H9 (cell line): ENCODE measurements around the gene UVSSA. TPM values are rescaled to one million over a fixed set of nuclear protein-coding genes. Genes with fewer than 3 reads are reported as not detected.
A peak's percentile ranks its signal among the peaks of the same experiment; 100 is the strongest.

Experiments used
- DNase-seq: peaks from one replicate; pipeline ENCODE4 v3.0.0-alpha.2; 2017
- H2AFZ ChIP-seq: one replicate; pipeline ENCODE4 v1.6.1; 2013; ENCODE audit warnings: mild to moderate bottlenecking, low read length, control low read depth, moderate library complexity
- H2AK5ac ChIP-seq: 2 replicates; pipeline ENCODE4 v1.6.1; 2013; ENCODE audit warnings: low read length, control low read depth, mixed read lengths; ENCODE audit not compliant: insufficient read length
- H2BK120ac ChIP-seq: one replicate; pipeline ENCODE4 v1.6.1; 2013; ENCODE audit warnings: low read depth, mild to moderate bottlenecking, low read length, control low read depth, inconsistent platforms; ENCODE audit not compliant: poor library complexity, severe bottlenecking
- H2BK12ac ChIP-seq: 2 replicates; pipeline ENCODE4 v1.6.1; 2013; ENCODE audit warnings: low read length, control low read depth, mixed read lengths, low read depth; ENCODE audit not compliant: insufficient read length
- H2BK15ac ChIP-seq: 2 replicates; pipeline ENCODE4 v1.6.1; 2013; ENCODE audit warnings: low read depth, low read length, control low read depth
- H2BK20ac ChIP-seq: one replicate; pipeline ENCODE4 v1.6.1; 2013; ENCODE audit warnings: low read depth, mild to moderate bottlenecking, low read length, control low read depth, inconsistent platforms; ENCODE audit not compliant: poor library complexity, severe bottlenecking
- H2BK5ac ChIP-seq: 2 replicates; pipeline ENCODE4 v1.6.1; 2013; ENCODE audit warnings: low read length, control low read depth, mixed read lengths; ENCODE audit not compliant: insufficient read length
- H3K14ac ChIP-seq: 2 replicates; pipeline ENCODE4 v1.6.1; 2013; ENCODE audit warnings: low read length, control low read depth; ENCODE audit not compliant: insufficient read depth
- H3K18ac ChIP-seq: 2 replicates; pipeline ENCODE4 v1.6.1; 2013; ENCODE audit warnings: low read depth, mild to moderate bottlenecking, mixed read lengths, low read length, control low read depth; ENCODE audit not compliant: insufficient read length
- H3K23ac ChIP-seq: 2 replicates; pipeline ENCODE4 v1.6.1; 2013; ENCODE audit warnings: low read length, control low read depth, mixed read lengths, low read depth; ENCODE audit not compliant: insufficient read length
- H3K23me2 ChIP-seq: 2 replicates; pipeline ENCODE4 v1.6.1; 2013; ENCODE audit warnings: low read depth, mild to moderate bottlenecking, mixed read lengths, low read length, control low read depth; ENCODE audit not compliant: insufficient read length, poor library complexity, severe bottlenecking
- H3K27ac ChIP-seq: 2 replicates; pipeline ENCODE4 v1.5.1; 2013; ENCODE audit warnings: low read length, control low read depth, mixed read lengths, low read depth; ENCODE audit not compliant: insufficient read length
- H3K27me3 ChIP-seq: 2 replicates; pipeline ENCODE4 v1.6.1; 2013; ENCODE audit warnings: low read length, control low read depth, inconsistent platforms; ENCODE audit not compliant: insufficient read depth
- H3K4ac ChIP-seq: 2 replicates; pipeline ENCODE4 v1.6.1; 2013; ENCODE audit warnings: low read depth, mild to moderate bottlenecking, control low read depth, inconsistent platforms, low read length, moderate library complexity
- H3K4me1 ChIP-seq: 2 replicates; pipeline ENCODE4 v1.6.1; 2013; ENCODE audit warnings: low read length, control low read depth, inconsistent platforms; ENCODE audit not compliant: insufficient read depth
- H3K4me2 ChIP-seq: 2 replicates; pipeline ENCODE4 v1.6.1; 2013; ENCODE audit warnings: low read length, control low read depth, mixed read lengths; ENCODE audit not compliant: insufficient read length, insufficient read depth
- H3K56ac ChIP-seq: 2 replicates; pipeline ENCODE4 v1.6.1; 2013; ENCODE audit warnings: low read depth, mild to moderate bottlenecking, mixed read lengths, low read length, control low read depth; ENCODE audit not compliant: insufficient read length
- H3K79me1 ChIP-seq: 2 replicates; pipeline ENCODE4 v1.6.1; 2013; ENCODE audit warnings: low read depth, mild to moderate bottlenecking, moderate library complexity, low read length, control low read depth, inconsistent platforms; ENCODE audit not compliant: insufficient read depth, poor library complexity, severe bottlenecking
- H3K79me2 ChIP-seq: 2 replicates; pipeline ENCODE4 v1.6.1; 2013; ENCODE audit warnings: low read length, control low read depth, inconsistent platforms; ENCODE audit not compliant: insufficient read depth
- H3K9ac ChIP-seq: 2 replicates; pipeline ENCODE4 v1.6.1; 2013; ENCODE audit warnings: low read length, control low read depth, mixed read lengths; ENCODE audit not compliant: insufficient read length; ENCODE audit errors: extremely low read depth
- H3K9me3 ChIP-seq: one replicate; pipeline ENCODE4 v1.6.1; 2013; ENCODE audit warnings: low read depth, low read length, inconsistent platforms; ENCODE audit not compliant: control insufficient read depth
- H3T11ph ChIP-seq: one replicate; pipeline ENCODE4 v1.6.1; 2013; ENCODE audit warnings: mild to moderate bottlenecking, low read length, control low read depth, inconsistent platforms
- H4K20me1 ChIP-seq: one replicate; pipeline ENCODE4 v1.6.1; 2013; ENCODE audit not compliant: control insufficient read depth, insufficient read length, insufficient read depth
- H4K5ac ChIP-seq: 2 replicates; pipeline ENCODE4 v1.6.1; 2013; ENCODE audit warnings: low read depth, mild to moderate bottlenecking, mixed read lengths, low read length, control low read depth; ENCODE audit not compliant: insufficient read length
- H4K8ac ChIP-seq: replicated peaks from 2 replicates; pipeline ENCODE4 v1.6.1; 2013; ENCODE audit warnings: low read length, control low read depth, mixed read lengths, low read depth; ENCODE audit not compliant: insufficient read length
- H4K91ac ChIP-seq: 2 replicates; pipeline ENCODE4 v1.6.1; 2013; ENCODE audit warnings: low read depth, mild to moderate bottlenecking, moderate library complexity, mixed read lengths, low read length, control low read depth; ENCODE audit not compliant: insufficient read length
- H3K27ac Mint-ChIP-seq, 3 experiments: 2 replicates in 2 of 3; 3 replicates in 1 of 3; pipeline ENCODE4 v1.8.0; 2020 to 2021; ENCODE audit warnings: mixed read lengths in 3 of 3, mild to moderate bottlenecking in 1 of 3, moderate library complexity in 1 of 3
- H3K27me3 Mint-ChIP-seq: 2 replicates; pipeline ENCODE4 v1.8.0; 2021; ENCODE audit warnings: low read depth, mild to moderate bottlenecking, moderate library complexity, mixed read lengths
- H3K36me3 Mint-ChIP-seq, 3 experiments: 2 replicates in 2 of 3; 3 replicates in 1 of 3; pipeline ENCODE4 v1.8.0; 2020 to 2021; ENCODE audit warnings: low read depth in 3 of 3, mixed read lengths in 3 of 3; ENCODE audit not compliant: insufficient read depth in 1 of 3
- H3K4me1 Mint-ChIP-seq, 2 experiments: 2 replicates each; pipeline ENCODE4 v1.8.0; 2020; ENCODE audit warnings: mixed read lengths in 2 of 2
- H3K4me3 Mint-ChIP-seq, 2 experiments: 2 replicates in 1 of 2; 3 replicates in 1 of 2; pipeline ENCODE4 v1.8.0; 2020 to 2021; ENCODE audit warnings: mild to moderate bottlenecking in 2 of 2, mixed read lengths in 2 of 2, moderate library complexity in 1 of 2
- H3K9me3 Mint-ChIP-seq, 2 experiments: 2 replicates in 1 of 2; 3 replicates in 1 of 2; pipeline ENCODE4 v1.8.0; 2020; ENCODE audit warnings: mild to moderate bottlenecking in 2 of 2, mixed read lengths in 2 of 2, moderate library complexity in 1 of 2
- WGBS: extraction: QIAGEN DNeasy Blood & Tissue Kit; methylation state at CpG from one replicate; pipeline ENCODE4 v1.1.7; 2013; ENCODE audit warnings: missing lambda C conversion rate, low lambda C conversion rate, mixed read lengths; ENCODE audit not compliant: insufficient read length; ENCODE audit errors: extremely low coverage; 5-methylcytosine and 5-hydroxymethylcytosine counted together
- total RNA-seq: library from RNA; stranded (reverse); gene quantifications from 2 replicates; pipeline ENCODE4 v1.2.1, GENCODE V29; 2021
- TF ChIP-seq, protein P1 (sequence below): fragments of 200-600 bp; sonication (generic); conservative IDR thresholded peaks from 3 replicates; pipeline ENCODE4 v1.8.0; 2021; ENCODE audit warnings: antibody characterized with exemption, mild to moderate bottlenecking

Gene UVSSA
- total RNA-seq, 1 experiment from 2014 or later, result 15.9 TPM

DNA sequence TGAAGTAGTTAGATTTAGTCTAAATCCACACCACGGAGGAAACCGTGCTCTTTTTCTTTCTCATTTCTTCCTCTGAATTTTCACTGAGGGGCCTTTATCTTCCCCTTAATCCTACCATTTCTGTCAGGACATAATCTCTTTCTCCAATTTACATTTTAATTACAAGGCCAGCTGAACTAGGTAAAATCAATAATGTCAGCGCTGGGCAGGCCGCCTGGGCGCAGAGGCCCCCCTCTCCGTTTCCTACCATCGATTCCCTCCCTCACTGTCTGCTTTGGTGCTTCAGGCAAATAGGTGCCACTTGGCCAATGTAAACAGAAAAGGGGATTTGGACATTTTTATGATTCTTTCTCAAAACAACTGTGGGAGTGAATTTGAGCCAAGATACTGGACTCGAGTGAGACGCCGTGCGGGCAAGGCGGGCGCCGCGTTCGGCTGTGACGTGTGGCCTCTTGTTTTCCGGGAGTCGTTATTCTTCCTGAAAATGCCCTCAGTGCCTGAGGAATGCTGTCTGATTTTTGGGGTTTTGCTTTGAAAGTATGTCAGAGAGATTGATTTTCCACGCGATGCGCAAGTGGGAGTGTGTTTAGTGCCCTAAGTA lies 22.6 kb downstream of the UVSSA start:
- Histone ChIP-seq H3K79me1 (no peaks in the 10 kb centered on the region), H3K4me1 (no peaks in the 10 kb centered on the region), H2BK15ac (no peak overlapping the region), H3K4ac (no peak overlapping the region), H2BK20ac (no peak overlapping the region), H4K91ac (no peak overlapping the region), H2BK5ac (no peak overlapping the region), H3K4me2 (no peak overlapping the region), H3T11ph (no peak overlapping the region), H3K79me2 (no peaks in the 10 kb centered on the region), H3K27me3 (no peaks in the 10 kb centered on the region), H2AK5ac (no peak overlapping the region), H4K20me1 (no peaks in the 10 kb centered on the region), H3K14ac (no peak overlapping the region), H2AFZ (no peak overlapping the region), H3K9ac (no peak overlapping the region), H3K23ac (no peak overlapping the region), H3K9me3 (no peaks in the 10 kb centered on the region), H2BK12ac (no peak overlapping the region), H3K23me2 (no peaks in the 10 kb centered on the region), H4K8ac (no peak overlapping the region), H3K56ac (no peak overlapping the region), H3K18ac (no peak overlapping the region), H3K27ac (no peak overlapping the region), H2BK120ac (no peak overlapping the region), H4K5ac (no peak overlapping the region)
- H3K27me3 Mint-ChIP-seq, result no peaks in the 10 kb centered on the region
- H3K4me1 Mint-ChIP-seq, result peaks cover 4 to 5% of the 10 kb centered on the region in 2 experiments; a peak in 1 of 4 replicates
- no CpG with 5 or more reads among the region's 22 CpGs for whole genome bisulfite sequencing
- no peak for DNase-seq
- H3K27ac Mint-ChIP-seq, result peak overlapping the region; percentile 33 to 69 (median 44); a peak in 4 of 7 replicates
- H3K9me3 Mint-ChIP-seq, result no peaks in the 10 kb centered on the region
- H3K4me3 Mint-ChIP-seq, result no peak overlapping the region
- peaks cover 2 to 13% (median 10%) of the 10 kb centered on the region in 3 experiments; a peak in 6 of 7 replicates for H3K36me3 Mint-ChIP-seq
- TF ChIP-seq, protein P1, sequence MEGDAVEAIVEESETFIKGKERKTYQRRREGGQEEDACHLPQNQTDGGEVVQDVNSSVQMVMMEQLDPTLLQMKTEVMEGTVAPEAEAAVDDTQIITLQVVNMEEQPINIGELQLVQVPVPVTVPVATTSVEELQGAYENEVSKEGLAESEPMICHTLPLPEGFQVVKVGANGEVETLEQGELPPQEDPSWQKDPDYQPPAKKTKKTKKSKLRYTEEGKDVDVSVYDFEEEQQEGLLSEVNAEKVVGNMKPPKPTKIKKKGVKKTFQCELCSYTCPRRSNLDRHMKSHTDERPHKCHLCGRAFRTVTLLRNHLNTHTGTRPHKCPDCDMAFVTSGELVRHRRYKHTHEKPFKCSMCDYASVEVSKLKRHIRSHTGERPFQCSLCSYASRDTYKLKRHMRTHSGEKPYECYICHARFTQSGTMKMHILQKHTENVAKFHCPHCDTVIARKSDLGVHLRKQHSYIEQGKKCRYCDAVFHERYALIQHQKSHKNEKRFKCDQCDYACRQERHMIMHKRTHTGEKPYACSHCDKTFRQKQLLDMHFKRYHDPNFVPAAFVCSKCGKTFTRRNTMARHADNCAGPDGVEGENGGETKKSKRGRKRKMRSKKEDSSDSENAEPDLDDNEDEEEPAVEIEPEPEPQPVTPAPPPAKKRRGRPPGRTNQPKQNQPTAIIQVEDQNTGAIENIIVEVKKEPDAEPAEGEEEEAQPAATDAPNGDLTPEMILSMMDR, result no peak
